ENCODE results near the gene MAGIX.

DNA sequence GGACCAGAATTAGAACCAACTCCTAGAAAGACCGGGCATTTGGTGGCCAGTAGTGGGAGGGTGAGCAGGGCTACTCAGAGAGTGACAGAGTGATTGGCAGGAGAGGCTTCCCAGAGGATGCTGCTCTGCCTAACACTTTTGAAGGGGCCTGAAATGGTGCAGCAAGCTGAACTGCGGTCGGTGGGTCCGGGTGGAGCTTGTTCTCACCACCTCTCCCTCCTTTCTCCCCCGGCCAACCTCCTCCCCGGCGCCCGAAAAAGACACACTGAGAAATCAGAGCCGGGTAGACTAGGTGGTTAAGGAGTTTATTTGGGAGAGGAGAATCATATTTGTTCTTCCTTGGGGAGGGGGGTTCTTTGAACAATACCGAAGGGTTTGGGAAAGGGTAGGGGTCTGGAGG lies 25.0 kb downstream of the MAGIX start:
- TF ChIP-seq, protein P1, sequence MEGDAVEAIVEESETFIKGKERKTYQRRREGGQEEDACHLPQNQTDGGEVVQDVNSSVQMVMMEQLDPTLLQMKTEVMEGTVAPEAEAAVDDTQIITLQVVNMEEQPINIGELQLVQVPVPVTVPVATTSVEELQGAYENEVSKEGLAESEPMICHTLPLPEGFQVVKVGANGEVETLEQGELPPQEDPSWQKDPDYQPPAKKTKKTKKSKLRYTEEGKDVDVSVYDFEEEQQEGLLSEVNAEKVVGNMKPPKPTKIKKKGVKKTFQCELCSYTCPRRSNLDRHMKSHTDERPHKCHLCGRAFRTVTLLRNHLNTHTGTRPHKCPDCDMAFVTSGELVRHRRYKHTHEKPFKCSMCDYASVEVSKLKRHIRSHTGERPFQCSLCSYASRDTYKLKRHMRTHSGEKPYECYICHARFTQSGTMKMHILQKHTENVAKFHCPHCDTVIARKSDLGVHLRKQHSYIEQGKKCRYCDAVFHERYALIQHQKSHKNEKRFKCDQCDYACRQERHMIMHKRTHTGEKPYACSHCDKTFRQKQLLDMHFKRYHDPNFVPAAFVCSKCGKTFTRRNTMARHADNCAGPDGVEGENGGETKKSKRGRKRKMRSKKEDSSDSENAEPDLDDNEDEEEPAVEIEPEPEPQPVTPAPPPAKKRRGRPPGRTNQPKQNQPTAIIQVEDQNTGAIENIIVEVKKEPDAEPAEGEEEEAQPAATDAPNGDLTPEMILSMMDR (IDR thresholded peaks at IDR 0.05), result no peak
- no peak for TF ChIP-seq POLR2A (IDR thresholded peaks at IDR 0.05)

Data from prostate gland (tissue), 2 donors.